K562 (cell line): Measurements from ENCODE around the gene GLDC.

Experiments used
- CAMTA2 ChIP-seq: fragments of 250-450 bp; sonication (Bioruptor Pico); conservative IDR thresholded peaks from 2 replicates; pipeline ENCODE4 v1.5.1; 2022
- CTCF ChIP-seq, 3 experiments: IDR thresholded peaks in 2 of 3; conservative IDR thresholded peaks in 1 of 3; 2 replicates each; pipeline ENCODE4 v1.5.1; 2011 to 2012; ENCODE audit warnings: low read length in 3 of 3, mild to moderate bottlenecking in 3 of 3, control low read depth in 2 of 3, improper control_type of control experiment in 1 of 3, inconsistent platforms in 1 of 3, low read depth in 1 of 3, mixed read lengths in 1 of 3, moderate library complexity in 1 of 3; ENCODE audit not compliant: insufficient read depth in 2 of 3
- EZH2 ChIP-seq: IDR thresholded peaks from 2 replicates; pipeline ENCODE4 v1.6.1; 2012; ENCODE audit warnings: low read depth, mild to moderate bottlenecking, inconsistent platforms, low read length, borderline replicate concordance
- HMGXB4 ChIP-seq: sonication (generic); formaldehyde crosslinking; IDR thresholded peaks from 2 replicates; pipeline ENCODE4 v1.8.1; 2023; ENCODE audit warnings: mild to moderate bottlenecking, missing genetic modification reagents
- SMC3 ChIP-seq: conservative IDR thresholded peaks from 2 replicates; pipeline ENCODE4 v1.6.1; 2011; ENCODE audit warnings: low read depth, low read length, improper control_type of control experiment; ENCODE audit not compliant: insufficient read depth
- SP1 ChIP-seq: sonication (generic); formaldehyde crosslinking; IDR thresholded peaks from 2 replicates; pipeline ENCODE4 v1.8.1; 2022; ENCODE audit warnings: mild to moderate bottlenecking, missing genetic modification reagents
- TBP ChIP-seq: optimal IDR thresholded peaks from 2 replicates; pipeline ENCODE3; 2011; ENCODE audit warnings: low read depth, low read length, improper control_type of control experiment
- ZNF212 ChIP-seq: fragments of 450-650 bp; formaldehyde crosslinking; IDR thresholded peaks from 2 replicates; pipeline ENCODE4 v1.4.0; 2020; ENCODE audit warnings: mild to moderate bottlenecking

- TF ChIP-seq HMGXB4 (CRISPR knock-in tag) (no peak), EZH2 (no peak), SMC3 (no peak), SP1 (CRISPR knock-in tag) (no peak), CTCF (IDR thresholded peaks at IDR 0.05 in 2 of 3, conservative IDR thresholded peaks at IDR 0.05 in 1 of 3; ENCODE audit: insufficient read depth in 2 of 3, low read depth in 1 of 3, low read length in 3 of 3) (no peak), CAMTA2 (CRISPR knock-in tag) (no peak), ZNF212 (CRISPR knock-in tag) (no peak), TBP (no peak)
These were observed at the start of gene GLDC for GRCh38 chr9:6645355-6646292.
